Measurements from ENCODE around the gene MEI1. TPM values are rescaled to one million over a fixed set of nuclear protein-coding genes. Genes with fewer than 3 reads are reported as not detected.
A peak's percentile ranks its signal among the peaks of the same experiment; 100 is the strongest.

Gene MEI1
- total and polyA plus RNA-seq, 2 of the 4 experiments (the other 2 are of a cell fraction): 0.90 to 2.6 TPM

GRCh38 chr22:41661088-41661487 lies 38.2 kb upstream of the MEI1 start:
- H3K27ac ChIP-seq (ENCODE audit: insufficient read depth, low read length): no peak overlapping the region
- H2AK5ac ChIP-seq (ENCODE audit: low read depth, low read length): no peak overlapping the region
- H3K36me3 ChIP-seq (ENCODE audit: control insufficient read depth, insufficient read depth, low read length): peaks cover 46% of the 10 kb centered on the region
- H3K27me3 ChIP-seq (ENCODE audit: control insufficient read depth, insufficient read depth, low read length): no peaks in the 10 kb centered on the region
- H3K23ac ChIP-seq (ENCODE audit: low read depth, low read length): no peak overlapping the region
- POLR2A ChIA-PET (ENCODE audit: unreplicated experiment): no interaction called here
- H3K56ac ChIP-seq (ENCODE audit: extremely low read depth, insufficient read depth, low read length): no peak overlapping the region
- no peak overlapping the region for H2BK15ac ChIP-seq (ENCODE audit: low read depth, low read length)
- no peak overlapping the region for H4K91ac ChIP-seq (ENCODE audit: insufficient read depth, low read depth, low read length)
- no peak overlapping the region for H3K4me3 ChIP-seq (ENCODE audit: insufficient read depth, low read depth, low read length)
- peak; percentile 25; the same call in 1 of the 2 replicates for ATAC-seq (ENCODE audit: low read depth)
- no peak overlapping the region for H2AFZ ChIP-seq (replicated peaks; ENCODE audit: low read length, poor library complexity)
- WGBS, 2 experiments (ENCODE audit: extremely low coverage in 2 of 2, insufficient read length in 1 of 2): no CpG with 5 or more reads among the region's 3 CpGs
- TF ChIP-seq RCOR1 (IDR thresholded peaks at IDR 0.05; ENCODE audit: insufficient replicate concordance, low read length) (no peak), MAFK (IDR thresholded peaks at IDR 0.05; ENCODE audit: low read depth, low read length) (no peak), POLR2A (IDR thresholded peaks at IDR 0.05; ENCODE audit: low read depth, low read length) (no peak), CEBPB (IDR thresholded peaks at IDR 0.05; ENCODE audit: low read depth, low read length) (no peak), MXI1 (IDR thresholded peaks at IDR 0.05; ENCODE audit: borderline replicate concordance, low read depth, low read length) (no peak), RFX5 (IDR thresholded peaks at IDR 0.05; ENCODE audit: low read depth, low read length) (no peak), CTCF (conservative IDR thresholded peaks at IDR 0.05; ENCODE audit: low read depth, low read length) (no peak), MAZ (IDR thresholded peaks at IDR 0.05; ENCODE audit: borderline replicate concordance, low read depth, low read length) (no peak), USF2 (IDR thresholded peaks at IDR 0.05; ENCODE audit: low read depth, low read length) (no peak), BHLHE40 (IDR thresholded peaks at IDR 0.05; ENCODE audit: low read depth, low read length) (no peak), NFE2L2 (IDR thresholded peaks at IDR 0.05; ENCODE audit: low read depth, low read length) (no peak), CHD1 (IDR thresholded peaks at IDR 0.05; ENCODE audit: low read depth, low read length) (no peak)
- no peak overlapping the region for H3K4ac ChIP-seq (ENCODE audit: low read depth, low read length)
- H2BK20ac ChIP-seq (ENCODE audit: low read depth, low read length): no peak overlapping the region
- CTCF ChIA-PET: no interaction called here
- DNase-seq: peak; percentile 18
- no peak overlapping the region for H4K8ac ChIP-seq (ENCODE audit: low read depth in 2 of 2, low read length in 2 of 2)
- no peak overlapping the region for H3K14ac ChIP-seq (replicated peaks; ENCODE audit: low read depth, low read length)
- no peak overlapping the region for H3K4me2 ChIP-seq (ENCODE audit: low read depth, low read length)
- intact Hi-C loops (cut with micrococcal nuclease): no loop called here
- H3K9me1 ChIP-seq (ENCODE audit: insufficient read depth, low read length): 0 out of 2 replicates have a peak, but pooled peaks cover 7% of the 10 kb centered on the region
- H2BK5ac ChIP-seq (ENCODE audit: low read depth, low read length, poor library complexity, severe bottlenecking): no peak overlapping the region
- H3K79me1 ChIP-seq (ENCODE audit: low read depth in 1 of 2, low read length in 2 of 2): peaks cover 5 to 36% of the 10 kb centered on the region in 2 experiments; a peak in 3 of 4 replicates
- no peaks in the 10 kb centered on the region for H3K9me3 ChIP-seq (ENCODE audit: control insufficient read depth, insufficient read depth, low read length)
- H3K4me1 ChIP-seq (ENCODE audit: control insufficient read depth, insufficient read depth, low read length): 0 out of 2 replicates have a peak, but pooled peaks cover 1% of the 10 kb centered on the region
- H3K9ac ChIP-seq (ENCODE audit: low read depth, low read length): no peak overlapping the region
- H4K5ac ChIP-seq (ENCODE audit: low read depth, low read length): no peak overlapping the region
- H3K18ac ChIP-seq (ENCODE audit: low read depth, low read length): no peak overlapping the region
- no TSS peak for BruUV-seq (replicated peaks)
- H2BK120ac ChIP-seq (ENCODE audit: low read depth, low read length): no peak overlapping the region
- H2AK9ac ChIP-seq (replicated peaks; ENCODE audit: low read depth, low read length, poor library complexity): no peak overlapping the region
- dilution Hi-C loops (cut with HindIII; ENCODE audit: low sequenced_read_pairs, unreplicated experiment): no loop called here
- peaks cover 10% of the 10 kb centered on the region; the same call in 1 of the 2 replicates for H4K20me1 ChIP-seq (ENCODE audit: insufficient read depth, low read length)
- in situ Hi-C loops (cut with MboI; ENCODE audit: low sequenced_read_pairs): no loop called here
